ENCODE measurements around the gene CD44.

GRCh38 chr11:35112846-35113105 lies 26.2 kb upstream of the CD44 start:
- no peak for TF ChIP-seq CTCF (IDR thresholded peaks at IDR 0.05; ENCODE audit: low read depth, low read length)
- TF ChIP-seq EZH2phosphoT487 (IDR thresholded peaks at IDR 0.05; ENCODE audit: low read depth): no peak
